ENCODE measurements around the gene FAM3A. TPM values are rescaled to one million over a fixed set of nuclear protein-coding genes. Genes with fewer than 3 reads are reported as not detected.

The FAM3A gene
- total RNA-seq, 1 donor from 2014 or later, result 29.6 TPM

DNA sequence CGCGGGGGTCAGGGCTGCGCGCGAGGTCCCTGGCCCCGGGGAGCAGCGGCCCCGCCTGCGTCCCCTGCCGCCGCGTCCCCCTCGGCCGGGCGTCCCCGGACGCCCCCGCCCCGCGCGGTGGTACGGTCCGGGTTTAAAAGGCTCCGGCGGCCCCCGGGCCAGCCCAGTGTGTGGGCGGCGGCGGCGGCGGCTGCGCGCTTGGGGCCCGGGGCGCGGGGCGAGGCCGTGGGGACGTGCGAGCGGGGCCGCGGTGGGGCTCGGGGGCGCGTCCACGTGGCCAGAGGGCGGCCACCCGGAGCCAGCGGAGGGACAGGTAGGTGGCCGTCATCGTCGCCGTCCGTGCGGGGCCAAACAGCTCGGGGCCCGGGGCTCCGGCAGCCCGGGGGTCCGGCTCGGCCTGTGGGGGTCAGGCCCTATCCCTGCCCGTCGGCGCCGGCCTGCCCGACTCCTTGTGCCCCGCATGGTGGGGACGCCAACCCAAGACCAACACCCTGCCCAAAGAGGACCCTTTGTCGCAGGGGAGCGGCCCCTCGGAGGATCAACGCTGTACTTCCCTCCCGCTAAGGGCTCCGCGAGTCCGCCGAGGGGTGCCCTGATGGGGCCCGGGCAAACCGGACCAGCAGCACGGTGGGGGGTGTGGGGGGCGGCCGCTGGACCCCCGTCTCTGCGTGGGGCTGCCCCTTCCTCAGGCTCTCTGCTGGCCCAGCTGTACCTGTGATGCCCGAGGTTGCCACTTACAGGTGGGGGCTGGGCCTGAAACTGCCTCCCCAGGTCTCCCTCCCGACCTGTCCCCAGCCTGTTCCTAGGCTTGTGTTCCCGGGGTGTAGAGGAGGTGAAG lies 57.7 kb downstream of the FAM3A start, which contains the start of gene PLXNA3:
PLXNA3 (plus strand) TSS at position 166 of the 838 bp plus-strand sequence. CDS start 1,903 bp downstream, outside the sequence.
- H3K27me3 Mint-ChIP-seq (ENCODE audit: unreplicated experiment), result peaks cover 2% of the 10 kb centered on the region
- peaks cover 9% of the 10 kb centered on the region for H3K36me3 Mint-ChIP-seq (ENCODE audit: low read depth, unreplicated experiment)
- H3K27ac Mint-ChIP-seq (ENCODE audit: unreplicated experiment), result peak within 1 kb of the TSS; percentile 70
- H3K4me3 Mint-ChIP-seq (ENCODE audit: unreplicated experiment), result peak within 1 kb of the TSS; percentile 95
- TF ChIP-seq, protein P1, sequence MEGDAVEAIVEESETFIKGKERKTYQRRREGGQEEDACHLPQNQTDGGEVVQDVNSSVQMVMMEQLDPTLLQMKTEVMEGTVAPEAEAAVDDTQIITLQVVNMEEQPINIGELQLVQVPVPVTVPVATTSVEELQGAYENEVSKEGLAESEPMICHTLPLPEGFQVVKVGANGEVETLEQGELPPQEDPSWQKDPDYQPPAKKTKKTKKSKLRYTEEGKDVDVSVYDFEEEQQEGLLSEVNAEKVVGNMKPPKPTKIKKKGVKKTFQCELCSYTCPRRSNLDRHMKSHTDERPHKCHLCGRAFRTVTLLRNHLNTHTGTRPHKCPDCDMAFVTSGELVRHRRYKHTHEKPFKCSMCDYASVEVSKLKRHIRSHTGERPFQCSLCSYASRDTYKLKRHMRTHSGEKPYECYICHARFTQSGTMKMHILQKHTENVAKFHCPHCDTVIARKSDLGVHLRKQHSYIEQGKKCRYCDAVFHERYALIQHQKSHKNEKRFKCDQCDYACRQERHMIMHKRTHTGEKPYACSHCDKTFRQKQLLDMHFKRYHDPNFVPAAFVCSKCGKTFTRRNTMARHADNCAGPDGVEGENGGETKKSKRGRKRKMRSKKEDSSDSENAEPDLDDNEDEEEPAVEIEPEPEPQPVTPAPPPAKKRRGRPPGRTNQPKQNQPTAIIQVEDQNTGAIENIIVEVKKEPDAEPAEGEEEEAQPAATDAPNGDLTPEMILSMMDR (IDR thresholded peaks at IDR 0.05; ENCODE audit: unreplicated experiment), result no peak
- peaks cover 3% of the 10 kb centered on the region for H3K4me1 Mint-ChIP-seq (ENCODE audit: unreplicated experiment)
- H3K9me3 Mint-ChIP-seq (ENCODE audit: unreplicated experiment), result no peaks in the 10 kb centered on the region
- DNase-seq (ENCODE audit: low spot score), result peak; percentile 50

DNA sequence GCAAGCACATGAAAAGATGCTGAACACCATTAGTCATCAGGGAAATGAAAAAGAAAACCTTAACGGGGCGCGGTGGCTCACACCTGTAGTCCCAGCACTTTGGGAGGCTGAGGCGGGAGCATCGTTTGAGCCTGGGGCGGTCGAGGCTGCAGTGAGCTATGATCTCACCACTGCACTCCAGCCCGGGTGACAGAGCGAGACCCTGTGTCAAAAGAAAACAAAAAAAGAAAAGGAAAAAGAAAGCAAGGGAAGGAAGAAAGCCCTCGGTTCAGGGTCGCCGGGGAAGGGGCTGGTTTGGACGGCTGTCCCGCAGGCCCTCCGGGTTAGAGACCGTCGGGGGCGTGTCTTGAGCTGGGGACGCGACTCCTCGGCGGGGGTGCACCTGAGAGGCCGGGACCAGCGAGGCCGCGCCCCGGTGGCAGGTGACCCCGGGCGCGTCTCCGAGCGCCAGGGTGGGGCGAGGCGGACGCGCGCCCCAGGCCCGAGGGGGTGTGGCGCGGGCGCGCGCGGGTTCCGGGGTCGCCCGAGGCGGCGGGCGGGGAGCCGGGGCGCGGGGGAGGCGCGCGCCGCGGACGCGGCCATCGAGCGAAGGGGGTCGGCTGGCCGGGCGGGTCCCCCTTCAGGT lies 58.4 kb downstream of the FAM3A start:
- Mint-ChIP-seq H3K27me3 (ENCODE audit: unreplicated experiment) (peaks cover 2% of the 10 kb centered on the region), H3K4me3 (ENCODE audit: unreplicated experiment) (peak overlapping the region; percentile 95), H3K27ac (ENCODE audit: unreplicated experiment) (peak overlapping the region; percentile 70), H3K9me3 (ENCODE audit: unreplicated experiment) (no peaks in the 10 kb centered on the region), H3K36me3 (ENCODE audit: low read depth, unreplicated experiment) (peaks cover 4% of the 10 kb centered on the region), H3K4me1 (ENCODE audit: unreplicated experiment) (peaks cover 3% of the 10 kb centered on the region)
- no peak for DNase-seq (ENCODE audit: low spot score)
- TF ChIP-seq, protein P1 (IDR thresholded peaks at IDR 0.05; ENCODE audit: unreplicated experiment), result no peak

Other genes starting within 250 kb of the FAM3A start
- gene TEX28, start 221.1 kb downstream of the FAM3A start, total RNA-seq (ENCODE audit: unreplicated experiment), result not detected
- 7.1 TPM for gene TKTL1, start 220.4 kb downstream of the FAM3A start, total RNA-seq (ENCODE audit: unreplicated experiment)
- 1,022 TPM for gene FLNA, start 141.6 kb downstream of the FAM3A start, total RNA-seq (ENCODE audit: unreplicated experiment)
- 44.7 TPM for gene EMD, start 136.9 kb downstream of the FAM3A start, total RNA-seq (ENCODE audit: unreplicated experiment)
- gene RPL10, start 117.9 kb downstream of the FAM3A start, total RNA-seq (ENCODE audit: unreplicated experiment), result 3,704 TPM
- gene DNASE1L1, start 107.0 kb downstream of the FAM3A start, total RNA-seq (ENCODE audit: unreplicated experiment), result 38.6 TPM
- gene TAFAZZIN, start 104.7 kb downstream of the FAM3A start, total RNA-seq (ENCODE audit: unreplicated experiment), result 56.4 TPM
- gene ATP6AP1, start 87.6 kb downstream of the FAM3A start, total RNA-seq (ENCODE audit: unreplicated experiment), result 100 TPM
- gene GDI1, start 79.1 kb downstream of the FAM3A start, total RNA-seq (ENCODE audit: unreplicated experiment), result 157 TPM
- gene FAM50A, start 72.1 kb downstream of the FAM3A start, total RNA-seq (ENCODE audit: unreplicated experiment), result 77.0 TPM
- 54.5 TPM for gene PLXNA3, start 58.0 kb downstream of the FAM3A start, total RNA-seq (ENCODE audit: unreplicated experiment)
- gene LAGE3, start 37.0 kb downstream of the FAM3A start, total RNA-seq (ENCODE audit: unreplicated experiment), result 18.4 TPM
- 16.8 TPM for gene UBL4A, start 29.6 kb downstream of the FAM3A start, total RNA-seq (ENCODE audit: unreplicated experiment)
- gene SLC10A3, start 25.6 kb downstream of the FAM3A start, total RNA-seq (ENCODE audit: unreplicated experiment), result 13.9 TPM
- 46.4 TPM for gene G6PD, start 30.6 kb upstream of the FAM3A start, total RNA-seq (ENCODE audit: unreplicated experiment)
- 23.0 TPM for gene IKBKG, start 31.4 kb upstream of the FAM3A start, total RNA-seq (ENCODE audit: unreplicated experiment)
- not detected for gene CTAG1A, start 68.9 kb upstream of the FAM3A start, total RNA-seq (ENCODE audit: unreplicated experiment)
- not detected for gene CTAG1B, start 103.0 kb upstream of the FAM3A start, total RNA-seq (ENCODE audit: unreplicated experiment)
- not detected for gene CTAG2, start 137.3 kb upstream of the FAM3A start, total RNA-seq (ENCODE audit: unreplicated experiment)
- gene GAB3, start 234.8 kb upstream of the FAM3A start, total RNA-seq (ENCODE audit: unreplicated experiment), result 0.90 TPM
- gene DKC1, start 246.6 kb upstream of the FAM3A start, total RNA-seq (ENCODE audit: unreplicated experiment), result 28.5 TPM